H1 (cell line): ENCODE measurements around the gene BTAF1. TPM values are rescaled to one million over a fixed set of nuclear protein-coding genes. Genes with fewer than 3 reads are reported as not detected.

Experiments used
- CTCF ChIA-PET: fragments of 300-600 bp; sonication (Branson Sonifier 250); formaldehyde crosslinking; loops from one replicate; lab custom pipeline; 2021; ENCODE audit not compliant: partially characterized antibody; lab: Charles Lee
- POLR2A ChIA-PET: fragments of 300-600 bp; sonication (Branson Sonifier 250); formaldehyde crosslinking; loops from one replicate; lab custom pipeline; 2021; ENCODE audit warnings: inconsistent platforms; ENCODE audit not compliant: partially characterized antibody; lab: Charles Lee
- DNase-seq, 2 experiments: peaks; one replicate each; pipeline versions ENCODE4 v3.0.0 to v3.0.0-alpha.2; 2010 to 2022; ENCODE audit warnings: low spot score in 2 of 2, low read depth in 1 of 2, mixed read lengths in 1 of 2
- FAIRE-seq: peaks from 2 replicates; lab custom pipeline; 2011; peaks lifted over from hg19 to GRCh38; lab: Jason Lieb, UNC
- H2AFZ ChIP-seq: 2 replicates; pipeline ENCODE4 v1.8.1; 2012; ENCODE audit warnings: low read length, inconsistent platforms
- H2AK5ac ChIP-seq: 2 replicates; pipeline ENCODE4 v1.6.1; 2013; ENCODE audit warnings: low read depth, low read length
- H2BK120ac ChIP-seq: replicated peaks from 2 replicates; pipeline ENCODE3; 2013; ENCODE audit warnings: low read depth, low read length, inconsistent platforms
- H2BK12ac ChIP-seq: 2 replicates; pipeline ENCODE4 v1.6.1; 2013; ENCODE audit warnings: low read depth, low read length
- H2BK15ac ChIP-seq: 2 replicates; pipeline ENCODE4 v1.6.1; 2013; ENCODE audit warnings: low read length
- H2BK20ac ChIP-seq: 2 replicates; pipeline ENCODE4 v1.6.1; 2013; ENCODE audit warnings: low read length
- H2BK5ac ChIP-seq: 2 replicates; pipeline ENCODE4 v1.6.1; 2013; ENCODE audit warnings: low read depth, low read length
- H3K14ac ChIP-seq: 2 replicates; pipeline ENCODE4 v1.6.1; 2013; ENCODE audit warnings: inconsistent platforms; ENCODE audit not compliant: insufficient read length
- H3K18ac ChIP-seq: 2 replicates; pipeline ENCODE4 v1.6.1; 2013; ENCODE audit warnings: low read length; ENCODE audit errors: extremely low read depth
- H3K23ac ChIP-seq: 2 replicates; pipeline ENCODE4 v1.6.1; 2013; ENCODE audit warnings: inconsistent platforms; ENCODE audit not compliant: insufficient read length
- H3K23me2 ChIP-seq: 2 replicates; pipeline ENCODE4 v1.6.1; 2013; ENCODE audit warnings: low read depth, low read length
- H3K27ac ChIP-seq: 2 replicates; pipeline ENCODE4 v1.6.1; 2011; ENCODE audit warnings: low read depth, low read length, inconsistent platforms
- H3K27me3 ChIP-seq, 4 experiments: replicated peaks in 1 of 4; 1 replicate in 1 of 4; 2 replicates in 3 of 4; pipeline versions ENCODE4 v1.6.1 to v1.8.1; 2011 to 2013; ENCODE audit warnings: low read length in 3 of 4, mild to moderate bottlenecking in 3 of 4, inconsistent platforms in 2 of 4, mixed read lengths in 2 of 4, moderate library complexity in 1 of 4; ENCODE audit not compliant: control insufficient read depth in 3 of 4, insufficient read depth in 3 of 4; ENCODE audit errors: extremely low read depth in 1 of 4
- H3K36me3 ChIP-seq, 4 experiments: 2 replicates each; pipeline versions ENCODE4 v1.6.1 to v1.8.1; 2011 to 2013; ENCODE audit warnings: mild to moderate bottlenecking in 4 of 4, low read length in 3 of 4, moderate library complexity in 2 of 4, control low read depth in 1 of 4, inconsistent platforms in 1 of 4; ENCODE audit not compliant: insufficient read depth in 4 of 4, control insufficient read depth in 2 of 4
- H3K4ac ChIP-seq: replicated peaks from 2 replicates; pipeline ENCODE3; 2013; ENCODE audit warnings: low read length, low read depth, mixed read lengths, inconsistent platforms; ENCODE audit not compliant: insufficient read length
- H3K4me1 ChIP-seq, 4 experiments: replicated peaks in 1 of 4; 1 replicate in 1 of 4; 2 replicates in 3 of 4; pipeline versions ENCODE4 v1.6.1 to v1.8.1; 2011 to 2013; ENCODE audit warnings: low read length in 3 of 4, inconsistent platforms in 2 of 4, mixed read lengths in 1 of 4; ENCODE audit not compliant: insufficient read depth in 4 of 4, control insufficient read depth in 3 of 4
- H3K4me2 ChIP-seq, 2 experiments: 2 replicates each; pipeline versions ENCODE4 v1.6.1 to v1.8.1; 2011 to 2013; ENCODE audit warnings: low read depth in 2 of 2, low read length in 2 of 2, control low read depth in 1 of 2, inconsistent platforms in 1 of 2, mild to moderate bottlenecking in 1 of 2; ENCODE audit not compliant: insufficient read depth in 1 of 2
- H3K4me3 ChIP-seq, 4 experiments: fragments of 200-600, 300-600 bp in 1 of 4; sonication (generic), shearing (Covaris generic), sonication (Bioruptor Twin) in 1 of 4; 2 replicates each; pipeline versions ENCODE4 v1.5.1 to v1.8.1; 2011 to 2016; ENCODE audit warnings: low read length in 4 of 4, low read depth in 3 of 4, control low read depth in 2 of 4, inconsistent platforms in 2 of 4, mild to moderate bottlenecking in 2 of 4, mixed read lengths in 1 of 4, moderate library complexity in 1 of 4; ENCODE audit not compliant: insufficient read depth in 2 of 4; ENCODE audit errors: extremely low read depth in 1 of 4
- H3K56ac ChIP-seq: replicated peaks from 2 replicates; pipeline ENCODE3; 2013; ENCODE audit warnings: low read depth, mild to moderate bottlenecking, mixed read lengths, low read length, inconsistent platforms; ENCODE audit not compliant: insufficient read length
- H3K79me1 ChIP-seq: 2 replicates; pipeline ENCODE4 v1.6.1; 2013; ENCODE audit warnings: low read depth, low read length, control low read depth
- H3K79me2 ChIP-seq, 2 experiments: 2 replicates each; pipeline versions ENCODE4 v1.6.1 to v1.8.1; 2012 to 2013; ENCODE audit warnings: low read length in 2 of 2, mild to moderate bottlenecking in 2 of 2, inconsistent platforms in 1 of 2; ENCODE audit not compliant: insufficient read depth in 2 of 2, control insufficient read depth in 1 of 2
- H3K9ac ChIP-seq, 4 experiments: replicated peaks in 1 of 4; 1 replicate in 1 of 4; 2 replicates in 3 of 4; pipeline versions ENCODE4 v1.6.1 to v1.8.1; 2011 to 2013; ENCODE audit warnings: low read depth in 3 of 4, low read length in 3 of 4, control low read depth in 2 of 4, mild to moderate bottlenecking in 2 of 4, moderate library complexity in 2 of 4, inconsistent platforms in 1 of 4; ENCODE audit errors: extremely low read depth in 1 of 4
- H3K9me3 ChIP-seq, 2 experiments: 2 replicates each; pipeline versions ENCODE4 v1.6.1 to v1.8.1; 2012 to 2013; ENCODE audit warnings: mild to moderate bottlenecking in 2 of 2, moderate library complexity in 2 of 2, control low read depth in 1 of 2, inconsistent platforms in 1 of 2, low read depth in 1 of 2, low read length in 1 of 2, mixed read lengths in 1 of 2; ENCODE audit not compliant: insufficient read depth in 2 of 2
- H4K20me1 ChIP-seq, 2 experiments: replicated peaks in 1 of 2; 2 replicates each; pipeline versions ENCODE3 to v1.8.1; 2011 to 2013; ENCODE audit warnings: inconsistent platforms in 2 of 2, low read length in 2 of 2, mild to moderate bottlenecking in 1 of 2; ENCODE audit not compliant: insufficient read depth in 2 of 2, control insufficient read depth in 1 of 2
- H4K5ac ChIP-seq: 2 replicates; pipeline ENCODE4 v1.6.1; 2013; ENCODE audit warnings: low read length, low read depth, mixed read lengths, inconsistent platforms; ENCODE audit not compliant: insufficient read length
- H4K8ac ChIP-seq: 2 replicates; pipeline ENCODE4 v1.8.0; 2013; ENCODE audit warnings: mild to moderate bottlenecking, moderate library complexity, low read length, inconsistent platforms; ENCODE audit not compliant: insufficient read depth; ENCODE audit errors: extremely low read depth
- H4K91ac ChIP-seq: replicated peaks from 2 replicates; pipeline ENCODE3; 2013; ENCODE audit warnings: low read length, mixed read lengths, inconsistent platforms; ENCODE audit not compliant: insufficient read length
- CTCF ChIP-seq, 3 experiments: IDR thresholded peaks; 1 replicate in 2 of 3; 2 replicates in 1 of 3; pipeline versions ENCODE4 v1.5.1 to v1.6.1; 2011; ENCODE audit warnings: low read length in 3 of 3, mild to moderate bottlenecking in 3 of 3, inconsistent platforms in 2 of 3, low read depth in 1 of 3, moderate library complexity in 1 of 3; ENCODE audit not compliant: insufficient read depth in 1 of 3; ENCODE audit errors: control extremely low read depth in 1 of 3
- EZH2 ChIP-seq: fragments of 200-600 bp; sonication (generic); IDR thresholded peaks from 2 replicates; pipeline ENCODE4 v1.7.1; 2012; ENCODE audit warnings: low read depth, mild to moderate bottlenecking, moderate library complexity, low read length, inconsistent platforms; ENCODE audit not compliant: severe bottlenecking
- GABPA ChIP-seq: IDR thresholded peaks from 2 replicates; pipeline ENCODE4 v1.6.1; 2011; ENCODE audit warnings: mild to moderate bottlenecking, low read length, moderate library complexity, borderline replicate concordance; ENCODE audit not compliant: insufficient read depth
- JUND ChIP-seq: IDR thresholded peaks from 2 replicates; pipeline ENCODE4 v1.6.1; 2011; ENCODE audit warnings: mild to moderate bottlenecking, improper control_type of control experiment, low read length
- KDM5A ChIP-seq: fragments of 200-600 bp; IDR thresholded peaks from 2 replicates; pipeline ENCODE4 v1.7.1; 2012; ENCODE audit warnings: mild to moderate bottlenecking, low read length, inconsistent platforms, mixed read lengths
- RBBP5 ChIP-seq: IDR thresholded peaks from 2 replicates; pipeline ENCODE4 v1.7.1; 2012; ENCODE audit warnings: low read depth, mild to moderate bottlenecking, inconsistent platforms, low read length, moderate library complexity, borderline replicate concordance
- ZNF274 ChIP-seq: IDR thresholded peaks from 2 replicates; pipeline ENCODE4 v1.7.0; 2012; ENCODE audit warnings: low read length, borderline replicate concordance; ENCODE audit errors: extremely low read depth
- polyA plus RNA-seq, 7 experiments: library from polyadenylated mRNA; depleted of rRNA in 3 of 7; stranded (reverse) in 5 of 7; unstranded in 2 of 7; fragments of >200 nt in 5 of 7; fragments of 200-250 nt in 2 of 7; gene quantifications; 1 replicate in 5 of 7; 2 replicates in 1 of 7; 4 replicates in 1 of 7; pipeline versions ENCODE4 v1.2.1 to v1.2.3, GENCODE V29; 2011 to 2013; ENCODE audit warnings: missing spikeins in 2 of 7, mixed read lengths in 2 of 7
- total RNA-seq: library from RNA; stranded (reverse); fragmentation: NEBNext Ultra II Directional; extraction: Animal tissue kit (Norgen Biotek cat#: 25700); gene quantifications from 2 replicates; pipeline ENCODE4 v1.2.1, GENCODE V29; 2021

BTAF1 gene
- total and polyA plus RNA-seq, 2 of the 8 experiments (the other 6 are each of a cell fraction or from before 2014, with no cell fraction given), result 24.5 to 39.1 TPM

DNA sequence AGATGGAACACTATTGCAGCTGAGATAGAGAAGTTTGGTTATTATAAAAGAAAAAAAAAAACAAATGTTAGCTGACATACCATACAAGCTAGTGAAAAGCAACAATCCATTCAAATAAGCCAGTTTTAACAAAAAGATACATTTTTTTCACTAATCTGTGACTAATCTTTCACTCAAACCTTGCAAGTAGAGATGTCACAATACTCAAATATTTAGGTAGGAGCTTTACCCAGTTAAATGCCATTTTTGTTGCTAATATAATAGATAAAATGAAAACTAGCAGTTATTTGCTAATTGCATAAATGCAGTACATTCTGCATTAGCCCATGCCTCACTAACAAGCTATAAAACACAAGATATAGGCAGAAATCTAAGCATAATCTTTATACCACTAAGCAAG is 123.6 kb downstream of the BTAF1 start:
- H2AFZ ChIP-seq, result no peak overlapping the region
- no peaks in the 10 kb centered on the region for H3K36me3 ChIP-seq
- no peaks in the 10 kb centered on the region for H4K20me1 ChIP-seq
- peaks cover 0 to 8% (median 3%) of the 10 kb centered on the region in 4 experiments; a peak in 6 of 7 replicates for H3K4me1 ChIP-seq
- no peak overlapping the region for H3K27ac ChIP-seq
- no peak overlapping the region for H3K14ac ChIP-seq
- TF ChIP-seq RBBP5, result no peak
- no peak for TF ChIP-seq ZNF274
- no peak for TF ChIP-seq GABPA
- no peak for TF ChIP-seq CTCF (IDR thresholded peaks at IDR 0.05; ENCODE audit: control extremely low read depth in 1 of 3, insufficient read depth in 1 of 3, low read depth in 1 of 3, low read length in 3 of 3)
- TF ChIP-seq KDM5A, result no peak
- TF ChIP-seq JUND, result no peak
- TF ChIP-seq EZH2, result no peak
- peaks cover 2% of the 10 kb centered on the region; the same call in 1 of the 2 replicates for H3K23me2 ChIP-seq
- FAIRE-seq (no peak), DNase-seq (no peak)
- no peak overlapping the region for H4K91ac ChIP-seq
- no peak overlapping the region for H2BK12ac ChIP-seq
- H3K4ac ChIP-seq, result no peak overlapping the region
- no peak overlapping the region for H3K9ac ChIP-seq
- CTCF ChIA-PET, result interaction anchor here (0.6 to 1.0 kb wide), 3 partner anchors 11 to 378 kb away, joined by 3 to 4 read pairs (median 3); no protein-coding TSS in a partner anchor
- no peak overlapping the region for H3K18ac ChIP-seq
- H2BK15ac ChIP-seq, result no peak overlapping the region
- H4K8ac ChIP-seq, result no peak overlapping the region
- H2BK120ac ChIP-seq, result no peak overlapping the region
- no peak overlapping the region for H2BK5ac ChIP-seq
- H4K5ac ChIP-seq, result no peak overlapping the region
- H3K9me3 ChIP-seq, result no peaks in the 10 kb centered on the region
- POLR2A ChIA-PET, result no interaction called here
- no peak overlapping the region for H3K4me2 ChIP-seq
- no peak overlapping the region for H2BK20ac ChIP-seq
- H3K4me3 ChIP-seq, result no peak overlapping the region
- no peaks in the 10 kb centered on the region for H3K79me2 ChIP-seq
- H3K56ac ChIP-seq, result no peak overlapping the region
- peaks cover 0 to 4% (median 0%) of the 10 kb centered on the region in 4 experiments; a peak in 3 of 7 replicates for H3K27me3 ChIP-seq
- H2AK5ac ChIP-seq, result no peak overlapping the region
- H3K79me1 ChIP-seq, result no peaks in the 10 kb centered on the region
- H3K23ac ChIP-seq, result no peak overlapping the region
